H1 (cell line): ENCODE data around the gene ZSWIM4. TPM values are rescaled to one million over a fixed set of nuclear protein-coding genes. Genes with fewer than 3 reads are reported as not detected.

Source experiments
- CTCF ChIA-PET: fragments of 300-600 bp; sonication (Branson Sonifier 250); formaldehyde crosslinking; loops from one replicate; lab custom pipeline; 2021; ENCODE audit not compliant: partially characterized antibody; lab: Charles Lee
- POLR2A ChIA-PET: fragments of 300-600 bp; sonication (Branson Sonifier 250); formaldehyde crosslinking; loops from one replicate; lab custom pipeline; 2021; ENCODE audit warnings: inconsistent platforms; ENCODE audit not compliant: partially characterized antibody; lab: Charles Lee
- DNase-seq, 2 experiments: peaks; one replicate each; pipeline versions ENCODE4 v3.0.0 to v3.0.0-alpha.2; 2010 to 2022; ENCODE audit warnings: low spot score in 2 of 2, low read depth in 1 of 2, mixed read lengths in 1 of 2
- FAIRE-seq: peaks from 2 replicates; lab custom pipeline; 2011; peaks lifted over from hg19 to GRCh38; lab: Jason Lieb, UNC
- H2AFZ ChIP-seq: 2 replicates; pipeline ENCODE4 v1.8.1; 2012; ENCODE audit warnings: low read length, inconsistent platforms
- H2AK5ac ChIP-seq: 2 replicates; pipeline ENCODE4 v1.6.1; 2013; ENCODE audit warnings: low read depth, low read length
- H2BK120ac ChIP-seq: replicated peaks from 2 replicates; pipeline ENCODE3; 2013; ENCODE audit warnings: low read depth, low read length, inconsistent platforms
- H2BK12ac ChIP-seq: 2 replicates; pipeline ENCODE4 v1.6.1; 2013; ENCODE audit warnings: low read depth, low read length
- H2BK15ac ChIP-seq: 2 replicates; pipeline ENCODE4 v1.6.1; 2013; ENCODE audit warnings: low read length
- H2BK20ac ChIP-seq: 2 replicates; pipeline ENCODE4 v1.6.1; 2013; ENCODE audit warnings: low read length
- H2BK5ac ChIP-seq: 2 replicates; pipeline ENCODE4 v1.6.1; 2013; ENCODE audit warnings: low read depth, low read length
- H3K14ac ChIP-seq: 2 replicates; pipeline ENCODE4 v1.6.1; 2013; ENCODE audit warnings: inconsistent platforms; ENCODE audit not compliant: insufficient read length
- H3K18ac ChIP-seq: 2 replicates; pipeline ENCODE4 v1.6.1; 2013; ENCODE audit warnings: low read length; ENCODE audit errors: extremely low read depth
- H3K23ac ChIP-seq: 2 replicates; pipeline ENCODE4 v1.6.1; 2013; ENCODE audit warnings: inconsistent platforms; ENCODE audit not compliant: insufficient read length
- H3K23me2 ChIP-seq: 2 replicates; pipeline ENCODE4 v1.6.1; 2013; ENCODE audit warnings: low read depth, low read length
- H3K27ac ChIP-seq: 2 replicates; pipeline ENCODE4 v1.6.1; 2011; ENCODE audit warnings: low read depth, low read length, inconsistent platforms
- H3K27me3 ChIP-seq, 4 experiments: replicated peaks in 1 of 4; 1 replicate in 1 of 4; 2 replicates in 3 of 4; pipeline versions ENCODE4 v1.6.1 to v1.8.1; 2011 to 2013; ENCODE audit warnings: low read length in 3 of 4, mild to moderate bottlenecking in 3 of 4, inconsistent platforms in 2 of 4, mixed read lengths in 2 of 4, moderate library complexity in 1 of 4; ENCODE audit not compliant: control insufficient read depth in 3 of 4, insufficient read depth in 3 of 4; ENCODE audit errors: extremely low read depth in 1 of 4
- H3K36me3 ChIP-seq, 4 experiments: 2 replicates each; pipeline versions ENCODE4 v1.6.1 to v1.8.1; 2011 to 2013; ENCODE audit warnings: mild to moderate bottlenecking in 4 of 4, low read length in 3 of 4, moderate library complexity in 2 of 4, control low read depth in 1 of 4, inconsistent platforms in 1 of 4; ENCODE audit not compliant: insufficient read depth in 4 of 4, control insufficient read depth in 2 of 4
- H3K4ac ChIP-seq: replicated peaks from 2 replicates; pipeline ENCODE3; 2013; ENCODE audit warnings: low read length, low read depth, mixed read lengths, inconsistent platforms; ENCODE audit not compliant: insufficient read length
- H3K4me1 ChIP-seq, 4 experiments: replicated peaks in 1 of 4; 1 replicate in 1 of 4; 2 replicates in 3 of 4; pipeline versions ENCODE4 v1.6.1 to v1.8.1; 2011 to 2013; ENCODE audit warnings: low read length in 3 of 4, inconsistent platforms in 2 of 4, mixed read lengths in 1 of 4; ENCODE audit not compliant: insufficient read depth in 4 of 4, control insufficient read depth in 3 of 4
- H3K4me2 ChIP-seq, 2 experiments: 2 replicates each; pipeline versions ENCODE4 v1.6.1 to v1.8.1; 2011 to 2013; ENCODE audit warnings: low read depth in 2 of 2, low read length in 2 of 2, control low read depth in 1 of 2, inconsistent platforms in 1 of 2, mild to moderate bottlenecking in 1 of 2; ENCODE audit not compliant: insufficient read depth in 1 of 2
- H3K4me3 ChIP-seq, 4 experiments: fragments of 200-600, 300-600 bp in 1 of 4; sonication (generic), shearing (Covaris generic), sonication (Bioruptor Twin) in 1 of 4; 2 replicates each; pipeline versions ENCODE4 v1.5.1 to v1.8.1; 2011 to 2016; ENCODE audit warnings: low read length in 4 of 4, low read depth in 3 of 4, control low read depth in 2 of 4, inconsistent platforms in 2 of 4, mild to moderate bottlenecking in 2 of 4, mixed read lengths in 1 of 4, moderate library complexity in 1 of 4; ENCODE audit not compliant: insufficient read depth in 2 of 4; ENCODE audit errors: extremely low read depth in 1 of 4
- H3K56ac ChIP-seq: replicated peaks from 2 replicates; pipeline ENCODE3; 2013; ENCODE audit warnings: low read depth, mild to moderate bottlenecking, mixed read lengths, low read length, inconsistent platforms; ENCODE audit not compliant: insufficient read length
- H3K79me1 ChIP-seq: 2 replicates; pipeline ENCODE4 v1.6.1; 2013; ENCODE audit warnings: low read depth, low read length, control low read depth
- H3K79me2 ChIP-seq, 2 experiments: 2 replicates each; pipeline versions ENCODE4 v1.6.1 to v1.8.1; 2012 to 2013; ENCODE audit warnings: low read length in 2 of 2, mild to moderate bottlenecking in 2 of 2, inconsistent platforms in 1 of 2; ENCODE audit not compliant: insufficient read depth in 2 of 2, control insufficient read depth in 1 of 2
- H3K9ac ChIP-seq, 4 experiments: replicated peaks in 1 of 4; 1 replicate in 1 of 4; 2 replicates in 3 of 4; pipeline versions ENCODE4 v1.6.1 to v1.8.1; 2011 to 2013; ENCODE audit warnings: low read depth in 3 of 4, low read length in 3 of 4, control low read depth in 2 of 4, mild to moderate bottlenecking in 2 of 4, moderate library complexity in 2 of 4, inconsistent platforms in 1 of 4; ENCODE audit errors: extremely low read depth in 1 of 4
- H3K9me3 ChIP-seq, 2 experiments: 2 replicates each; pipeline versions ENCODE4 v1.6.1 to v1.8.1; 2012 to 2013; ENCODE audit warnings: mild to moderate bottlenecking in 2 of 2, moderate library complexity in 2 of 2, control low read depth in 1 of 2, inconsistent platforms in 1 of 2, low read depth in 1 of 2, low read length in 1 of 2, mixed read lengths in 1 of 2; ENCODE audit not compliant: insufficient read depth in 2 of 2
- H4K20me1 ChIP-seq, 2 experiments: replicated peaks in 1 of 2; 2 replicates each; pipeline versions ENCODE3 to v1.8.1; 2011 to 2013; ENCODE audit warnings: inconsistent platforms in 2 of 2, low read length in 2 of 2, mild to moderate bottlenecking in 1 of 2; ENCODE audit not compliant: insufficient read depth in 2 of 2, control insufficient read depth in 1 of 2
- H4K5ac ChIP-seq: 2 replicates; pipeline ENCODE4 v1.6.1; 2013; ENCODE audit warnings: low read length, low read depth, mixed read lengths, inconsistent platforms; ENCODE audit not compliant: insufficient read length
- H4K8ac ChIP-seq: 2 replicates; pipeline ENCODE4 v1.8.0; 2013; ENCODE audit warnings: mild to moderate bottlenecking, moderate library complexity, low read length, inconsistent platforms; ENCODE audit not compliant: insufficient read depth; ENCODE audit errors: extremely low read depth
- H4K91ac ChIP-seq: replicated peaks from 2 replicates; pipeline ENCODE3; 2013; ENCODE audit warnings: low read length, mixed read lengths, inconsistent platforms; ENCODE audit not compliant: insufficient read length
- ATF3 ChIP-seq: IDR thresholded peaks from 2 replicates; pipeline ENCODE4 v1.6.1; 2011; ENCODE audit warnings: low read depth, mild to moderate bottlenecking, low read length; ENCODE audit not compliant: insufficient read depth
- EZH2 ChIP-seq: fragments of 200-600 bp; sonication (generic); IDR thresholded peaks from 2 replicates; pipeline ENCODE4 v1.7.1; 2012; ENCODE audit warnings: low read depth, mild to moderate bottlenecking, moderate library complexity, low read length, inconsistent platforms; ENCODE audit not compliant: severe bottlenecking
- HDAC2 ChIP-seq, 2 experiments: fragments of 300-600 bp in 1 of 2; sonication (generic) in 1 of 2; IDR thresholded peaks; 2 replicates each; pipeline ENCODE4 v1.6.1; 2011 to 2012; ENCODE audit warnings: low read depth in 2 of 2, low read length in 2 of 2, mild to moderate bottlenecking in 2 of 2, moderate library complexity in 2 of 2, borderline replicate concordance in 1 of 2, inconsistent platforms in 1 of 2
- JUN ChIP-seq: IDR thresholded peaks from 2 replicates; pipeline ENCODE4 v1.6.1; 2011; ENCODE audit warnings: low read depth, mild to moderate bottlenecking, improper control_type of control experiment, low read length
- NRF1 ChIP-seq: IDR thresholded peaks from 2 replicates; pipeline ENCODE4 v1.6.1; 2011; ENCODE audit warnings: mild to moderate bottlenecking, low read depth, low read length, improper control_type of control experiment
- TAF1 ChIP-seq: IDR thresholded peaks from 2 replicates; pipeline ENCODE4 v1.6.1; 2011; ENCODE audit warnings: mild to moderate bottlenecking, low read depth, low read length
- TAF7 ChIP-seq: optimal IDR thresholded peaks from 2 replicates; pipeline ENCODE3; 2011; ENCODE audit warnings: low read depth, mild to moderate bottlenecking, inconsistent platforms, low read length, moderate library complexity, borderline replicate concordance
- WGBS, 2 experiments: shearing (Covaris generic) in 1 of 2; methylation state at CpG; one replicate each; pipeline versions ENCODE4 v1.1.6 to v1.1.7; 2013 to 2015; ENCODE audit warnings: low lambda C conversion rate in 2 of 2, mixed read lengths in 2 of 2, inconsistent platforms in 1 of 2, low coverage in 1 of 2, missing lambda C conversion rate in 1 of 2; ENCODE audit not compliant: insufficient replicate concordance in 2 of 2, insufficient coverage in 1 of 2, insufficient read length in 1 of 2; ENCODE audit errors: extremely low coverage in 1 of 2, missing lambda C conversion rate in 1 of 2; 5-methylcytosine and 5-hydroxymethylcytosine counted together
- polyA plus RNA-seq, 7 experiments: library from polyadenylated mRNA; depleted of rRNA in 3 of 7; stranded (reverse) in 5 of 7; unstranded in 2 of 7; fragments of >200 nt in 5 of 7; fragments of 200-250 nt in 2 of 7; gene quantifications; 1 replicate in 5 of 7; 2 replicates in 1 of 7; 4 replicates in 1 of 7; pipeline versions ENCODE4 v1.2.1 to v1.2.3, GENCODE V29; 2011 to 2013; ENCODE audit warnings: missing spikeins in 2 of 7, mixed read lengths in 2 of 7
- total RNA-seq: library from RNA; stranded (reverse); fragmentation: NEBNext Ultra II Directional; extraction: Animal tissue kit (Norgen Biotek cat#: 25700); gene quantifications from 2 replicates; pipeline ENCODE4 v1.2.1, GENCODE V29; 2021

Gene ZSWIM4
- total and polyA plus RNA-seq, 2 of the 8 experiments (the other 6 are each of a cell fraction or from before 2014, with no cell fraction given) = 12.2 to 31.1 TPM

- Histone ChIP-seq H3K9me3 (no peaks in the 10 kb centered on the region), H3K18ac (no peak overlapping the region), H2BK12ac (no peak overlapping the region), H3K4me1 (no peaks in the 10 kb centered on the region; a peak in 1 of 7 replicates), H4K91ac (no peak overlapping the region), H3K4me3 (no peak overlapping the region), H3K4me2 (no peak overlapping the region), H3K14ac (no peak overlapping the region), H3K79me2 (no peaks in the 10 kb centered on the region), H3K79me1 (no peaks in the 10 kb centered on the region), H2BK120ac (no peak overlapping the region), H3K23ac (no peak overlapping the region), H4K20me1 (peaks cover 2 to 16% of the 10 kb centered on the region in 2 experiments), H2BK5ac (no peak overlapping the region), H3K4ac (no peak overlapping the region), H3K27me3 (no peaks in the 10 kb centered on the region), H2AFZ (no peak overlapping the region), H2BK15ac (no peak overlapping the region), H2BK20ac (no peak overlapping the region), H4K8ac (no peak overlapping the region), H4K5ac (no peak overlapping the region), H2AK5ac (no peak overlapping the region), H3K27ac (no peak overlapping the region), H3K36me3 (peaks cover 5 to 35% (median 19%) of the 10 kb centered on the region in 4 experiments; a peak in 5 of 8 replicates), H3K23me2 (peaks cover 4% of the 10 kb centered on the region; the same call in 1 of the 2 replicates), H3K9ac (no peak overlapping the region), H3K56ac (no peak overlapping the region)
- DNase-seq (no peak), FAIRE-seq (no peak)
- CTCF ChIA-PET = interaction anchor here (0.7 to 2.2 kb wide), 4 partner anchors 11 to 53 kb away, joined by 3 to 6 read pairs (median 5); no protein-coding TSS in a partner anchor
- TF ChIP-seq JUN (no peak), HDAC2 (IDR thresholded peaks at IDR 0.05; ENCODE audit: borderline replicate concordance in 1 of 2, low read depth in 2 of 2, low read length in 2 of 2) (no peak), EZH2 (no peak), NRF1 (no peak), TAF7 (no peak), ATF3 (no peak), TAF1 (no peak)
- 92% methylated on average over 28 of the region's 34 CpGs; no CpG with 5 or more reads in 1 of the 2 experiments for WGBS, 2 experiments
- POLR2A ChIA-PET = interaction anchor here (1.1 to 2.4 kb wide), 5 partner anchors 8 to 38 kb away, joined by 3 to 10 read pairs (median 6); no protein-coding TSS in a partner anchor
Observed at GRCh38 chr19:13808856-13809255, 13.6 kb downstream of the ZSWIM4 start.
